Thyroid gland (tissue), 4 donors: ENCODE data around the gene PIGQ.

Source experiments
- CTCF ChIP-seq, 6 experiments: fragments of 200-600 bp in 3 of 6; fragments of 450-650 bp in 3 of 6; sonication (generic) in 3 of 6; IDR thresholded peaks; one replicate each; pipeline ENCODE4 v1.5.1; 2016 to 2019; ENCODE audit warnings: antibody characterized with exemption in 6 of 6, mild to moderate bottlenecking in 2 of 6, inconsistent platforms in 1 of 6, moderate library complexity in 1 of 6
- POLR2A ChIP-seq, 2 donors: fragments of 450-650 bp; IDR thresholded peaks; one replicate each; pipeline ENCODE4 v1.6.1; 2017; ENCODE audit warnings: antibody characterized with exemption in 2 of 2, mild to moderate bottlenecking in 2 of 2, moderate library complexity in 1 of 2

- TF ChIP-seq POLR2A (IDR thresholded peaks at IDR 0.05), result no peak
- TF ChIP-seq CTCF (IDR thresholded peaks at IDR 0.05), result no peak
These were observed 43.4 kb upstream of the PIGQ start for GRCh38 chr16:526181-527014.
